Left ventricle myocardium inferior (tissue), 1 donor: ENCODE results near the gene SPTBN5. TPM values are rescaled to one million over a fixed set of nuclear protein-coding genes. Genes with fewer than 3 reads are reported as not detected.
A peak's percentile ranks its signal among the peaks of the same experiment; 100 is the strongest.

Experiments
- DNase-seq: peaks from one replicate; pipeline ENCODE4 v3.0.0-alpha.2; 2020
- H3K27ac ChIP-seq: fragments of 200-600 bp; replicated peaks from 2 replicates; pipeline ENCODE4 v1.8.0; 2021
- H3K27me3 ChIP-seq: fragments of 200-600 bp; 2 replicates; pipeline ENCODE4 v1.8.0; 2021; ENCODE audit warnings: low read depth
- H3K36me3 ChIP-seq: fragments of 200-600 bp; 2 replicates; pipeline ENCODE4 v1.8.0; 2021
- H3K4me1 ChIP-seq: fragments of 200-600 bp; 2 replicates; pipeline ENCODE4 v1.8.0; 2021
- H3K4me3 ChIP-seq: fragments of 200-600 bp; 2 replicates; pipeline ENCODE4 v1.8.0; 2021; ENCODE audit warnings: mild to moderate bottlenecking, moderate library complexity
- H3K9me3 ChIP-seq: fragments of 200-600 bp; replicated peaks from 2 replicates; pipeline ENCODE4 v1.8.0; 2021
- CTCF ChIP-seq: fragments of 200-600 bp; IDR thresholded peaks from 2 replicates; pipeline ENCODE4 v1.8.0; 2021; ENCODE audit warnings: antibody characterized with exemption, mild to moderate bottlenecking, borderline replicate concordance
- intact Hi-C: fragments of 100-400 bp; cut with micrococcal nuclease; formaldehyde crosslinking; loops from one replicate; pipeline ENCODE4 v1.11.0; 2022
- total RNA-seq: library from RNA; stranded (reverse); fragmentation: NEBNext Ultra II Directional; extraction: Animal tissue kit (Norgen Biotek cat#: 25700); gene quantifications from one replicate; pipeline ENCODE4 v1.2.1, GENCODE V29; 2021
- donor health status: DM: no; HTN: yes; CAD: no; lungs with severe emphysema.

Gene SPTBN5
- total RNA-seq, 1 donor from 2014 or later, result 2.7 TPM

GRCh38 chr15:41825145-41825544, 68.7 kb downstream of the SPTBN5 start:
- no peak overlapping the region for H3K27ac ChIP-seq
- peaks cover 29% of the 10 kb centered on the region for H3K4me1 ChIP-seq
- no peak for DNase-seq
- no peaks in the 10 kb centered on the region for H3K27me3 ChIP-seq
- intact Hi-C loops, result no loop called here
- H3K9me3 ChIP-seq, result no peaks in the 10 kb centered on the region
- H3K4me3 ChIP-seq, result no peak overlapping the region
- H3K36me3 ChIP-seq, result peaks cover 46% of the 10 kb centered on the region
- no peak for TF ChIP-seq CTCF

GRCh38 chr15:41824062-41824745, 69.6 kb downstream of the SPTBN5 start:
- no peak for DNase-seq
- Histone ChIP-seq H3K4me1 (peaks cover 20% of the 10 kb centered on the region), H3K9me3 (no peaks in the 10 kb centered on the region), H3K27ac (no peak overlapping the region), H3K27me3 (no peaks in the 10 kb centered on the region), H3K4me3 (no peak overlapping the region), H3K36me3 (peaks cover 54% of the 10 kb centered on the region)
- TF ChIP-seq CTCF, result no peak
- intact Hi-C loops, result no loop called here

GRCh38 chr15:41823502-41823901, 70.4 kb downstream of the SPTBN5 start:
- no peaks in the 10 kb centered on the region for H3K27me3 ChIP-seq
- intact Hi-C loops, result no loop called here
- H3K36me3 ChIP-seq, result peaks cover 61% of the 10 kb centered on the region
- no peak overlapping the region for H3K4me3 ChIP-seq
- H3K9me3 ChIP-seq, result no peaks in the 10 kb centered on the region
- no peak for TF ChIP-seq CTCF
- peaks cover 13% of the 10 kb centered on the region for H3K4me1 ChIP-seq
- H3K27ac ChIP-seq, result no peak overlapping the region
- no peak for DNase-seq

GRCh38 chr15:41822957-41823356, 70.9 kb downstream of the SPTBN5 start:
- Histone ChIP-seq H3K9me3 (no peaks in the 10 kb centered on the region), H3K4me1 (peaks cover 8% of the 10 kb centered on the region), H3K27ac (no peak overlapping the region), H3K36me3 (peaks cover 67% of the 10 kb centered on the region), H3K4me3 (no peak overlapping the region), H3K27me3 (no peaks in the 10 kb centered on the region)
- intact Hi-C loops, result no loop called here
- no peak for DNase-seq
- TF ChIP-seq CTCF, result peak; percentile 9

GRCh38 chr15:41822471-41822870, 71.4 kb downstream of the SPTBN5 start:
- H3K36me3 ChIP-seq, result peaks cover 72% of the 10 kb centered on the region
- intact Hi-C loops, result no loop called here
- DNase-seq, result no peak
- H3K27me3 ChIP-seq, result no peaks in the 10 kb centered on the region
- no peak overlapping the region for H3K4me3 ChIP-seq
- H3K9me3 ChIP-seq, result no peaks in the 10 kb centered on the region
- TF ChIP-seq CTCF, result no peak
- H3K4me1 ChIP-seq, result peaks cover 5% of the 10 kb centered on the region
- H3K27ac ChIP-seq, result no peak overlapping the region
